OCI-LY3 (cell line): Measurements from ENCODE around the gene PHF24.
"Not testable (repeated sequence)": the region's sequence is repeated elsewhere in the genome, so short reads cannot be mapped to it uniquely, and the experiment has no call there.

Source experiments
- H2AFZ ChIP-seq: fragments of 200-600, 300-600 bp; shearing (Covaris generic); 2 replicates; pipeline ENCODE4 v1.6.0; 2014; ENCODE audit warnings: antibody characterized with exemption, low read depth, low read length
- H3K27ac ChIP-seq: fragments of 200-600, 300-600 bp; sonication (generic); 2 replicates; pipeline ENCODE4 v1.5.1; 2014; ENCODE audit warnings: mild to moderate bottlenecking, low read length, moderate library complexity, mixed read lengths
- H3K27me3 ChIP-seq: fragments of 200-600, 300-600 bp; sonication (generic); 2 replicates; pipeline ENCODE4 v1.6.1; 2014; ENCODE audit warnings: low read depth, low read length, mixed read lengths
- H3K36me3 ChIP-seq: fragments of 200-600, 300-600 bp; sonication (generic); replicated peaks from 2 replicates; pipeline ENCODE3; 2014; ENCODE audit warnings: low read depth, low read length, mixed read lengths
- H3K4me1 ChIP-seq: fragments of 300-600, 200-600 bp; sonication (generic); 2 replicates; pipeline ENCODE4 v1.6.1; 2014; ENCODE audit warnings: low read length, mixed read lengths
- H3K4me2 ChIP-seq: fragments of 200-600, 300-600 bp; sonication (generic); 2 replicates; pipeline ENCODE4 v1.6.1; 2014; ENCODE audit warnings: low read length, mixed read lengths
- H3K4me3 ChIP-seq: fragments of 300-600, 200-600 bp; sonication (generic); 2 replicates; pipeline ENCODE4 v1.5.1; 2014; ENCODE audit warnings: antibody characterized with exemption, mild to moderate bottlenecking, low read length, moderate library complexity
- H3K79me2 ChIP-seq: fragments of 300-600, 200-600 bp; shearing (Covaris generic); 2 replicates; pipeline ENCODE4 v1.6.1; 2014; ENCODE audit warnings: mild to moderate bottlenecking, low read length, mixed read lengths
- H3K9ac ChIP-seq: fragments of 300-600, 200-600 bp; shearing (Covaris generic); 2 replicates; pipeline ENCODE4 v1.6.0; 2014; ENCODE audit warnings: mild to moderate bottlenecking, low read length, moderate library complexity
- H3K9me3 ChIP-seq: fragments of 200-600, 300-600 bp; shearing (Covaris generic); 2 replicates; pipeline ENCODE4 v1.6.1; 2014; ENCODE audit warnings: low read length, mixed read lengths; ENCODE audit not compliant: insufficient read depth
- H4K20me1 ChIP-seq: fragments of 200-600, 300-600 bp; sonication (generic); 2 replicates; pipeline ENCODE4 v1.6.1; 2016; ENCODE audit warnings: low read length, mixed read lengths; ENCODE audit not compliant: insufficient read depth
- EZH2phosphoT487 ChIP-seq: fragments of 200-600 bp; shearing (Covaris generic); IDR thresholded peaks from 2 replicates; pipeline ENCODE4 v1.6.1; 2018; ENCODE audit warnings: antibody characterized with exemption, mixed run types, low read depth
- TF ChIP-seq, protein P1 (sequence below): fragments of 200-600, 300-600 bp; sonication (generic); IDR thresholded peaks from 2 replicates; pipeline ENCODE4 v1.5.1; 2014; ENCODE audit warnings: antibody characterized with exemption, low read length, low read depth

Gene PHF24

GRCh38 chr9:35001285-35001677, 43.2 kb downstream of the PHF24 start:
- Histone ChIP-seq H3K9ac (no peak overlapping the region), H4K20me1 (no peaks in the 10 kb centered on the region), H3K4me3 (no peak overlapping the region), H2AFZ (no peak overlapping the region), H3K79me2 (no peaks in the 10 kb centered on the region), H3K4me1 (peaks cover 18% of the 10 kb centered on the region; the same call in 1 of the 2 replicates), H3K9me3 (no peaks in the 10 kb centered on the region), H3K4me2 (no peak overlapping the region), H3K36me3 (peaks cover 12% of the 10 kb centered on the region), H3K27ac (no peak overlapping the region), H3K27me3 (no peaks in the 10 kb centered on the region)
- no peak for TF ChIP-seq EZH2phosphoT487
- TF ChIP-seq, protein P1, sequence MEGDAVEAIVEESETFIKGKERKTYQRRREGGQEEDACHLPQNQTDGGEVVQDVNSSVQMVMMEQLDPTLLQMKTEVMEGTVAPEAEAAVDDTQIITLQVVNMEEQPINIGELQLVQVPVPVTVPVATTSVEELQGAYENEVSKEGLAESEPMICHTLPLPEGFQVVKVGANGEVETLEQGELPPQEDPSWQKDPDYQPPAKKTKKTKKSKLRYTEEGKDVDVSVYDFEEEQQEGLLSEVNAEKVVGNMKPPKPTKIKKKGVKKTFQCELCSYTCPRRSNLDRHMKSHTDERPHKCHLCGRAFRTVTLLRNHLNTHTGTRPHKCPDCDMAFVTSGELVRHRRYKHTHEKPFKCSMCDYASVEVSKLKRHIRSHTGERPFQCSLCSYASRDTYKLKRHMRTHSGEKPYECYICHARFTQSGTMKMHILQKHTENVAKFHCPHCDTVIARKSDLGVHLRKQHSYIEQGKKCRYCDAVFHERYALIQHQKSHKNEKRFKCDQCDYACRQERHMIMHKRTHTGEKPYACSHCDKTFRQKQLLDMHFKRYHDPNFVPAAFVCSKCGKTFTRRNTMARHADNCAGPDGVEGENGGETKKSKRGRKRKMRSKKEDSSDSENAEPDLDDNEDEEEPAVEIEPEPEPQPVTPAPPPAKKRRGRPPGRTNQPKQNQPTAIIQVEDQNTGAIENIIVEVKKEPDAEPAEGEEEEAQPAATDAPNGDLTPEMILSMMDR = no peak

GRCh38 chr9:35001803-35002502, 43.9 kb downstream of the PHF24 start:
- TF ChIP-seq, protein P1 = no peak
- no peak for TF ChIP-seq EZH2phosphoT487
- Histone ChIP-seq H3K4me1 (peaks cover 18% of the 10 kb centered on the region; the same call in 1 of the 2 replicates), H3K27me3 (no peaks in the 10 kb centered on the region), H3K79me2 (no peaks in the 10 kb centered on the region), H3K9me3 (no peaks in the 10 kb centered on the region), H3K9ac (no peak overlapping the region), H3K36me3 (peaks cover 5% of the 10 kb centered on the region), H2AFZ (no peak overlapping the region), H3K27ac (no peak overlapping the region), H4K20me1 (no peaks in the 10 kb centered on the region), H3K4me3 (no peak overlapping the region), H3K4me2 (no peak overlapping the region)

DNA sequence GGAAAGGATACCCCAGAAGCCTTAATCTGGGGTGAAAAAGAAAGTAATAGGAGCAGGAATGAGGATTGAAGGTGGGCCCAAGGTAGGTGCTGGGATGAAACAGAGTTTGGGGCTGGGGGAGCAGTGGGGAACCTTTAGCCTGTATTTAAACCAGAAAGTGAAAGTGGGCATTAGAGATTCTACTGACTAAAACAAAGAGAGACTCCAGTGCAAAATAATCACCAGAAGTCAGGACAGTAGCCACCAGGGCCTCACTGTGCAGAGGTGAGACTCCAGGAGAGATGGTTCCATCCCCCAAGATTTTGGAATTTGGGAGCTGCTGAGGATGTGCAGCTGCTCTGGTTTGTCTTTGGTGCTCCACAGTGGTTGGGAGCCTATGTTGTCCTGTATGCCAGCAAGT, 44.5 kb downstream of the PHF24 start:
- no peak for TF ChIP-seq EZH2phosphoT487
- TF ChIP-seq, protein P1 = no peak
- H2AFZ ChIP-seq = no peak overlapping the region
- H3K27ac ChIP-seq = no peak overlapping the region
- H3K36me3 ChIP-seq = no peaks in the 10 kb centered on the region
- H3K4me3 ChIP-seq = no peak overlapping the region
- H3K4me1 ChIP-seq = peaks cover 13% of the 10 kb centered on the region; the same call in 1 of the 2 replicates
- H3K79me2 ChIP-seq = no peaks in the 10 kb centered on the region
- H3K27me3 ChIP-seq = no peaks in the 10 kb centered on the region
- H3K9ac ChIP-seq = no peak overlapping the region
- no peaks in the 10 kb centered on the region for H3K9me3 ChIP-seq
- no peak overlapping the region for H3K4me2 ChIP-seq
- H4K20me1 ChIP-seq = no peaks in the 10 kb centered on the region

DNA sequence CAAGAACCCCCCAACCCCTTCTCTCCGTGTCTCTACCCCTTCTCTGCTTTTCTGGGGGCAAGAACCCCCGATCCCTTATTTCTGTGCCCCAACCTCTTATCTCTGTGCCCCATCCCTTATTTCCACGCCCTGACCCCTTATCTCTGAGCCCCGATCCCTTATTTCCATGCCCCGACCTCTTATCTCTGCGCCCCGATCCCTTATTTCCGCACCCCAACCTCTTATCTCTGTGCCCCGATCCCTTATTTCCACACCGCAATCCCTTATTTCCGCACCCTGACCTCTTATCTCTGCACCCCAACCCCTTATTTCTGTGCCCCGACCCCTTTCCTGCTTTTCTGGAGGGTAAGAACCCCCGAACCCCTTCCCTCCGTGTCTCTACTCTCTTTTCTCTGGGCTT, 46.2 kb downstream of the PHF24 start:
- H3K36me3 ChIP-seq, H3K9me3 ChIP-seq, H2AFZ ChIP-seq, H3K79me2 ChIP-seq, H4K20me1 ChIP-seq, H3K9ac ChIP-seq, H3K4me3 ChIP-seq, H3K4me2 ChIP-seq, H3K27ac ChIP-seq, H3K4me1 ChIP-seq, H3K27me3 ChIP-seq: not testable (repeated sequence)
